Epithelial cell of esophagus (primary cell): ENCODE results near the gene XYLT2.
"Not testable (repeated sequence)": the region's sequence is repeated elsewhere in the genome, so short reads cannot be mapped to it uniquely, and the experiment has no call there.

Experiments
- DNase-seq: peaks from one replicate; pipeline ENCODE4 v3.0.0; 2010; ENCODE audit warnings: low read depth
- H3K4me3 ChIP-seq: 2 replicates; pipeline ENCODE4 v1.5.1; 2011; ENCODE audit warnings: mild to moderate bottlenecking, low read length, control low read depth
- TF ChIP-seq, protein P1 (sequence below): IDR thresholded peaks from 2 replicates; pipeline ENCODE4 v1.5.1; 2011; ENCODE audit warnings: low read depth, mild to moderate bottlenecking, low read length, control low read depth, inconsistent platforms; ENCODE audit not compliant: insufficient read depth; ENCODE audit errors: missing control alignments

The XYLT2 gene

DNA sequence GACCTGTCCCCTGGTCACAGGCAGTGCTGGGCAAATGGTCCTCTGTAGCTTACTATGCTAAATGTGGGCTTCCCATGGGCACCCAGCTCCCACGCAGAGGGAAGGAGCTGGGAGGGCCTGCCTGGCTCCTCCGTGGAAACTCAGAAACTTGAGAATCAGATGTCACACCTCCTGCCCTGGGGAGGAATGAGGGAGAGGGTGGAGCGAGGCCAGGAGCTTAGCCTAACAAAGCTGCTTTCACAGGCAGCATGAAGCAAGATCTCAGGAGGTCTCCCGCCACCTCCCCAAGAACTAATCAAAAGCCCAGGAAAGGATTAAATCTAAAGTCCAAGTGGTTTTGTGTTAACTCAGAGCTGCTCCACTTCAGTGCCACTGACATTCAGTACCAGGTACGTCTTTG is 33.6 kb upstream of the XYLT2 start:
- peak; percentile 57 for DNase-seq
- TF ChIP-seq, protein P1, sequence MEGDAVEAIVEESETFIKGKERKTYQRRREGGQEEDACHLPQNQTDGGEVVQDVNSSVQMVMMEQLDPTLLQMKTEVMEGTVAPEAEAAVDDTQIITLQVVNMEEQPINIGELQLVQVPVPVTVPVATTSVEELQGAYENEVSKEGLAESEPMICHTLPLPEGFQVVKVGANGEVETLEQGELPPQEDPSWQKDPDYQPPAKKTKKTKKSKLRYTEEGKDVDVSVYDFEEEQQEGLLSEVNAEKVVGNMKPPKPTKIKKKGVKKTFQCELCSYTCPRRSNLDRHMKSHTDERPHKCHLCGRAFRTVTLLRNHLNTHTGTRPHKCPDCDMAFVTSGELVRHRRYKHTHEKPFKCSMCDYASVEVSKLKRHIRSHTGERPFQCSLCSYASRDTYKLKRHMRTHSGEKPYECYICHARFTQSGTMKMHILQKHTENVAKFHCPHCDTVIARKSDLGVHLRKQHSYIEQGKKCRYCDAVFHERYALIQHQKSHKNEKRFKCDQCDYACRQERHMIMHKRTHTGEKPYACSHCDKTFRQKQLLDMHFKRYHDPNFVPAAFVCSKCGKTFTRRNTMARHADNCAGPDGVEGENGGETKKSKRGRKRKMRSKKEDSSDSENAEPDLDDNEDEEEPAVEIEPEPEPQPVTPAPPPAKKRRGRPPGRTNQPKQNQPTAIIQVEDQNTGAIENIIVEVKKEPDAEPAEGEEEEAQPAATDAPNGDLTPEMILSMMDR = no peak

DNA sequence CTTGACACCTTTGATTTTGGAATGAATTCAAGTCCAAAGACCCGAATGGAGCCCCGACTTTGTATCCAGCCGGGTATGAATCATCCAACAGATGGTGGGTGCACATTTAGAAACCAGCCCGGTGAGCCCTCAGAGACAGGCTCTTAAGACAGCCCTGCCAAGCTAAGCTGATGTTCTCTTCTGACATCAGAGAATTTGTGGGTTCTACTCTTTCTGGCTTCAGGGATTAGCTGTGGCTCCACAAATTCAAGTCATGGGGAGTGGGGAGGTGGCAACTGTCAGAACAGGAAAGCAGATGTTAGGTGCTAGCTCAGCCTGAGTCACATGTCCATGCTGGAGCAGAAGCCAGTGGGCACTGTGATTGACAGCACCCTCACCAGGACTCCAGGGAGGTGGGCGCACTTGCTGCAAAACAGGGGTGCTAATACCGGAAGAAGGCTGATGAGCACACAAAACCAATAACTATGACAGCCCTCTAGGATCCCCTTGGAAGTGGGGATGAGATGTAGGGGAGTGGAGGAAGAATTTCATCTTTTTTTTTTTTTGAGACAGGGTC is 31.4 kb upstream of the XYLT2 start:
- no peak overlapping the region for H3K4me3 ChIP-seq
- peak; percentile 33 for DNase-seq
- TF ChIP-seq, protein P1 = no peak

More for the DNA sequence above, 33.6 kb upstream of the XYLT2 start:
- H3K4me3 ChIP-seq = no peak overlapping the region

DNA sequence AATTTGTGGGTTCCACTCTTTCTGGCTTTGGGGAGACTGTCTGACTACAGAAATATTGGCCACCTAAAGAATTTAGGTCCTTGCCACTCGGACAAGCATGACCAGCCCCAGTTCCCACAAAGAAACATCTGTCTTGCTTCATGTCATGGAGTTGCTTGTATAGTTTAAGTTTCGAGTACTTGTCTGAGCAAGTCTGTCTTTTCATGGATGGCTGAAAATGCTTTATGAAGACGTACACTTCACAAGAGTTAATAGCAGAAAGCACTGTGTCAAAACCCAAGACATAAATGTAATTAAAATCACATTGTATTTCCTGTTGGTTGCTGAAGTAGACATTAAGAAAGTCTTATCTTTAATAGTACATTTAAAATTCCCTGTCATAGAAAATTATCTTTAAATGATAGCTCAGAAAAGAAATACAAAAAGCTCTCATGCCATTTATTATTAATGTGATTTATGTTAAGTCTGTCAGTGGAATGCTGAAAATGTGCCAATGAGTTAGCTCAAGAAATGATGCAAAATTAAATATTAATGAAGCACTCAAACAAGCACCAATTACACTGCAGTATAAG is 29.8 kb upstream of the XYLT2 start:
- DNase-seq = peak; percentile 86
- TF ChIP-seq, protein P1 = no peak
- no peak overlapping the region for H3K4me3 ChIP-seq

DNA sequence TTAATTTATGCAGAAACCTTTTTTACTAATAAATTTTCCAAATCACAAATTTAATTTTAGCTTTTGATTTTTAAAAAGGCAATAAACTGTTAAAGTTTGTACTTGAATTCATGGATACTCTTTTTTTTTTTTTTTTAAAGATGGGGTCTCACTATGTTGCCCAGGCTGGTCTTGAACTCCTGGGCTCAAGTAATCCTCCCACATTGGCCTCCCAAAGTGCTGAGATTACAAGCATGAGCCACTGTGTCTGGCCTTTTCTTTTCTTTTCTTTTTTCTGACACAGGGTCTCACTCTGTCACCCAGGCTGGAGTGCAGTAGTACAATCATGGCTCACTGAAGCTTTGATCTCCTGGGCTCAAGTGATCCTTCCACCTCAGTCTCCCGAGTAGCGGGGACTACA is 29.3 kb upstream of the XYLT2 start:
- not testable (repeated sequence) for H3K4me3 ChIP-seq, DNase-seq

DNA sequence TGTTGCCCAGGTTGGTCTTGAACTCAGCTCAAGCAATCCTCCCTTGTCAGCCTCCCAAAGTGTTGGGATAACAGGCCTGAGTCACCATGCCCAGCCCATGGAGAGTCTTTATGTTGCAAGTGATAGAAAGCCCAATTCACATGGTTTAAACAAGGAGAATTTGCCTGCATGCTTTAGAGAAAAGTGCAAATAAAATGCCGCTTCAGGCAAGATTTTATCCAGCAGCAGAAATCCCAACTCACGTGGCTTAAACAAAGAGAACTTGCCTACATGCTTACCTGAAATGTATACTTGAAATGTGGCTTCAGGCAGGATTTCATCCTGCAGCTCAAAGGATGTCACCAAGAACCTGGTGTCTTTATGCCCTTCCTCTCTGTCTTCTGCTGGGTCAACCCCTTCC is 28.8 kb upstream of the XYLT2 start:
- TF ChIP-seq, protein P1 = no peak
- no peak overlapping the region for H3K4me3 ChIP-seq
- DNase-seq = peak; percentile 62

DNA sequence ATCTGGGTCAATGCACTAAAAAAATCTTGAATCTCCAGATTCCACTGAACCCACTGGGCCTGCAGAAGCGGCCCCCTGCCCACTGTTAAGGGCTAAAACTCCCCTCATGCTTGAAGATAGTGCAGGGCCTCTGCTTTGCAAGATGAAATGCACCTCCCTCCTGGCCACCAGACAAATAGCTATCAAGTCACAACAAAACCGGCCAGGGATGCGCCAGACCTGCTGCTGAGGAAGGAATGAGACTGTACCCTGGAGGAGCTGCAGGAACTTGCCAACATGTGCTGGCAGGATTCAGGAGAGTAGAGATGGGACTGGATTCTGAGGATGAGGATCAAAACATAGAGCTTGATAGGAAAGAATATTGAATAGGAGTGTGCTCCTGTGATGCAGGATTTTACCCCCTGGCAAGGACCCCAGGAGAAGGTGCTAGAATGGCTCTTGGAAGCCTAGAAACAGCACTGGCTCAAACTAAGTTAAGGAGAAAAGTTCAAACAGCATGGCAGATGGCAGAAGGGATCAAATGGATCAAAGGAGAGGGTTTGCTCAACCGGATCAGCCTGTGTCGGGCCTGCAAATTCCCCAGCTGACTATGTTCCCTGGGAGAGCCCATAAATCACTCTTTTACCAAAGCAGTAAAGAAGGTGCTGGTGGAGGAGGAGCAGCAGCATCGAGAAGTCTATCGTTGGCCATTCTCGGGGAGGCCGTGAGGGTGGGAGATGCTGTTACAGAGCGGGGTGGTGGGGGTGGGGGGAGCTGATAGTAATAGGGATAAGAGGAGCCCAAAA is 27.2 kb upstream of the XYLT2 start:
- H3K4me3 ChIP-seq = no peak overlapping the region
- DNase-seq = peak; percentile 88
- TF ChIP-seq, protein P1 = peak; percentile 54

DNA sequence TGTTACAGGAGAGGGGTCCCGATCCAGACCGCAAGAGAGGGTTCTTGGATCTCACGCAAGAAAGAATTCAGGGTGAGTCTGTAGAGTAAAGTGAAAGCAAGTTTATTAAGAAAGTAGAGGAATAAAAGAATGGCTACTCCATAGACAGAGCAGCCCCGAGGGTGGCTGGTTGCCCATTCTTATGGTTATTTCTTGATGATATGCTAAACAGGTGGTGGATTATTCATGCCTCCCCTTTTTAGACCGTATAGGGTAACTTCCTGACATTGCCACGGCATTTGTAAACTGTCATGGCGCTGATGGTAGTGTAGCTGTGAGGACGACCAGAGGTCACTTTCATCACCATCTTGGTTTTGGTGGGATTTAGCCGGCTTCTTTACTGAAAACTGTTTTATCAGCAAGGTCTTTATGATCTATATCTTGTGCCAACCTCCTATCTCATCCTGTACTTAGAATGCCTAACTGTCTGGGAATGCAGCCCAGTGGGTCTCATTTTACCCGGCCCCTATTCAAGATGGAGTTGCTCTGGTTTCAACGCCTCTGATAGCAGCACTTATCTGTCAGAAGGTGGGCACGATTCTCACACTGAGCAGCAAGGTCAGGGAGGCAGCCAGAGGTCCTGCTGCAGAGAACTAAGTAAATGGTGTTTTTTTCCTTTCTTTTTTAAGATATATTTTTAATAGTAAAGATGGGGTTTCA is 26.5 kb upstream of the XYLT2 start:
- TF ChIP-seq, protein P1 = no peak
- no peak for DNase-seq
- no peak overlapping the region for H3K4me3 ChIP-seq
